Esophagus muscularis mucosa (tissue), 3 donors: Measurements from ENCODE around the gene CFAP57.

ENCODE experiments used
- CTCF ChIP-seq, 3 experiments: fragments of 200-600 bp in 2 of 3; fragments of 450-650 bp in 1 of 3; sonication (generic) in 2 of 3; IDR thresholded peaks; one replicate each; pipeline ENCODE4 v1.5.1; 2017 to 2019; ENCODE audit warnings: antibody characterized with exemption in 3 of 3, mild to moderate bottlenecking in 2 of 3, moderate library complexity in 1 of 3
- POLR2A ChIP-seq: fragments of 450-650 bp; IDR thresholded peaks from one replicate; pipeline ENCODE4 v1.6.1; 2017; ENCODE audit warnings: antibody characterized with exemption, moderate library complexity, mild to moderate bottlenecking, low read depth
- POLR2AphosphoS5 ChIP-seq, 2 donors: sonication (generic); formaldehyde crosslinking; IDR thresholded peaks; one replicate each; pipeline ENCODE4 v1.6.1; 2017; ENCODE audit warnings: antibody characterized with exemption in 2 of 2

GRCh38 chr1:43217747-43218146 lies 45.6 kb downstream of the CFAP57 start:
- TF ChIP-seq CTCF (IDR thresholded peaks at IDR 0.05) (no peak), POLR2AphosphoS5 (IDR thresholded peaks at IDR 0.05) (no peak), POLR2A (no peak)
